Measurements from ENCODE around the gene CKS2.
A peak's percentile ranks its signal among the peaks of the same experiment; 100 is the strongest.
"Not testable (repeated sequence)": the region's sequence is repeated elsewhere in the genome, so short reads cannot be mapped to it uniquely, and the experiment has no call there.

The CKS2 gene

DNA sequence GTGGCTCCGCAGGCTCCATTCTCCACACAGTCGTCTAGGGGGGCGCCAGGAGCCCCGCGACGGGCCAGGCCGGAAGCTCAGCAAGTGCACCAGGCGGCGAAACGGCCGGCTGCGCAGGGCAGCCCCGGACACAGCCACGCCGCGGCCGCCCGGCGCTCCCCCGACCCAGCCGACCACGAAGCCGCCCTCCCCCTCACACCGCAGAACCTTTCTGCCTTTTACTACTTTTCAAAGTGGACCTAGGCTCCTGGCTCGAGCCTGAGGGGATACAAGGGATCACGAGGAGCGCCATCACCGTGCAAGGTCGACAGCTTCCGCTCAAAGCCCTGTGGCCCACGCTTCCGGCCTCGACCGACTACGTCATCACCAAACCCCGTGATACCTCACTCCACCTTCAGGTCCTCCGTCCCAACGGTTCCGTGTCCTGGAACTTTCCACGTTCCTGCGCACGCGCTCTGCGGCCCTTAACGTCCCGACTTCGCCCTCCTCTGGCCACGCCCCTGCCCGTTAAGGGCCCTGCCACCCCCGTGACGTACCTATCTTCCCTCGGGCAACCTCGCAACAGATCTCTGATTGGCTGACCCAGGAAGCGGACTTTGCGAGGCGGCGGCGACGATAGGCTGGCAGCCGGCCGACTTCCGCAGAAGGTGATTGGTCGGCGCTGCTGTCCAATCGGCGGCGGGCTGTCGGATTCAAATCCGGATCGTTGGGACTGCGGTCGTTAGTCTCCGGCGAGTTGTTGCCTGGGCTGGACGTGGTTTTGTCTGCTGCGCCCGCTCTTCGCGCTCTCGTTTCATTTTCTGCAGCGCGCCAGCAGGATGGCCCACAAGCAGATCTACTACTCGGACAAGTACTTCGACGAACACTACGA is at the start of gene CKS2:
TSS of gene CKS2 (plus strand) at position 721 of the 871 bp plus-strand sequence. CDS start at position 819, 98 bp downstream.
- peak; percentile 100 for DNase-seq (ENCODE audit: low read depth)

DNA sequence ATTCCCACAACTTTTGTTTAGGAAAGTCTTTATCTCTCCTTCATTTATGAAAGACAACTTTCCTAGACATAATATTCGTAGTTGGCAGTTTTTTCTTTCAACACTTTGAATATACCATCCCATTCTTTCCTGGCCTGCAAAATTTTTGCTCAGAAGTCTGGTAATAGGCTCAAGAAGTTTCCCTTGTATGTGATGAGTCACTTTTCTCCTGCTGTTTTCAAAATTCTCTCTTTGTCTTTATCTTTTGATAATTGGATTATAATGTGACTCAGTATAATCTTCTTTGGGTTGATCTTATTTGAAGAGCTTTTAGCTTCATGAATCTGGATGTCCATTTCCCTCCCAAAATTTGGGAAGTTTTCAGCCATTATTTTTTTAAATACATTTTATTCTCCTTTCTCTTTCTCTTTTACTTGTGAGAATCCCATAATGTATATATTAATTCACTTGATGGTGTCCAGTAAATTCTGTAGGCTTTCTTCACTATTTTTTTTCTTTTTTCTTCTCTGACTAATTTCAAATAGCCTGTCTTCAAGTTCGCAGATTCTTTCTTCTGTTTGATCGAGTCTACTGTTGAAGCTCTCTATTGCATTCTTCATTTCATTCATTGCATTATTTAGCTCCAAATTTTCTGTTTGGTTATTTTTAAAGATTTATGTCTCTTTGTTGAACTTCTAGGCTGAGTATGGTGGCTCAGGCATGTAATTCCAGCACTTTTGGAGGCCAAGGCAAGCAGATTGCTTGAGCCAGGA is 37.3 kb upstream of the CKS2 start:
- no peak for DNase-seq (ENCODE audit: low read depth)

DNA sequence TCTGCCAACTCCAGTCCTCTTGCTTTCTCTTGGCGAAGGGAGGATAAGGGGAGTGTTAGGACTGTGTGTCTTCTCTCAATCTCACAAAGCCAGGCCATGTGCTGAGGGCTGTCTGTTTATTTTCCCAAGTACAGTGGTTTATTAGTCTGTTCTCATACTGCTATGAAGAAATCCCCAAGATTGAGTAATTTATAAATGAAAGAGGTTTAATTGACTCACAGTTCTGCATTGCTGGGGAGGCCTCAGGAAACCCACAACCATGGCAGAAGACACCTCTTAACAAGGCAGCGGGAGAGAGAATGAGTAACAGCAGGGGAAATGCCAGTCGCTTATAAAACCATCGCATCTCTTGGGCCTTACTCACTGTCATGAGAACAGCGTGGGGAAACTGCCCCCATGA is 36.2 kb upstream of the CKS2 start:
- no peak for DNase-seq (ENCODE audit: low read depth)

DNA sequence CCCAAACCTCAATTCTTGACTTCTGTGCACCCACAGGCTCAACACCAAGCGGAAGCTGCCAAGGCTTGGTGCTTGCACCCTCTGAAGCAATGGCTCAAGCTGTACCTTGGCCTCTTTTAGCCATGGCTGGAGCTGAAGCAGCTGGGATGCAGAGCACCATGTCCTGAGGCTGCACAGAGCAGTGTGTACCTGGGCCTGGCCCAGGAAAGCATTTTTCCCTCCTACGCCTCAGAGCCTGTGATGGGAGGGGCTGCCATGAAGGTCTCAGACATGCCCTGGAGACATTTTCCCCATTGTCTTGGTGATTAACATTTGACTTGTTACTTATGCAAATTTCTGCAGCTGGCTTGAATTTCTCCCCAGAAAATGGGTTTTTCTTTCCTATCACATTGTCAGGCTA is 35.0 kb upstream of the CKS2 start:
- not testable (repeated sequence) for DNase-seq (ENCODE audit: low read depth)

DNA sequence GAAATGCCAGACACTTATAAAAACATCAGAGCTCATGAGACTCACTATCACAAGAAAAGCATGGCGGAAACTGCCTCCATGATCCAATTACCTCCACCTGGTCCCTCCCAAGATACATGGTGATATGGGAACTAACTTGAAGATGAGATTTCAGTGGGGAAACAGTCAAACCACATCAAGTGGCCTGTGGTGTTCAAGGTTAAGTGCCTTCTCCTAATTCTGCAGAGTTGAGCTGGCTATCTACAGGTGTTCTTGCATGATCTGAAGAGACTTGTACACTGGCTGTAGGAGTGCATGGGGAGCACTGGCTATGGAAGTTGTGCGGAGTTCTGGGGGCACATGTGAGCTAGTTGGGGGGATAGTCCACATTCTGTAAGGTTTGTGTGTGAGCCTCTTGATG is 34.0 kb upstream of the CKS2 start:
- no peak for DNase-seq (ENCODE audit: low read depth)

DNA sequence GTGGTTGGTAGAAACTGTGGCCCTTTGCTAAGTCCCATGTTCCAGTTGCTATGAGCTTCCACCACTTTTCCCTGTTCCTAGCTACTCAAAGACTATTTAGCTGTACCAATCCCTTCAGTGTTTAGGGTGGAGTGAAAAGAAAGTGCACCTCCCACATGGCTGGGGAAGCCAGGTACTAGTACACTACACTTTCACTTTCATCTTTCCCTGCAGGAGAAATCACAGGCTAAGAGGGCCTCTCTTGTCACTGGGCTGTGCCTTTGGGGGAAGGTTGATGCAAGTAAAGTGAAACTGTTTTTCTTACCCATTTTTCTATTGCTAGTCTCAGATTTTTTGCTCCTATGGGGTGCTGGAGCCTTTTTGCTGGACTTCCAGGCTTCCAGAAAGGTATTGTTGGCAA is 33.5 kb upstream of the CKS2 start:
- DNase-seq (ENCODE audit: low read depth): peak; percentile 38

DNA sequence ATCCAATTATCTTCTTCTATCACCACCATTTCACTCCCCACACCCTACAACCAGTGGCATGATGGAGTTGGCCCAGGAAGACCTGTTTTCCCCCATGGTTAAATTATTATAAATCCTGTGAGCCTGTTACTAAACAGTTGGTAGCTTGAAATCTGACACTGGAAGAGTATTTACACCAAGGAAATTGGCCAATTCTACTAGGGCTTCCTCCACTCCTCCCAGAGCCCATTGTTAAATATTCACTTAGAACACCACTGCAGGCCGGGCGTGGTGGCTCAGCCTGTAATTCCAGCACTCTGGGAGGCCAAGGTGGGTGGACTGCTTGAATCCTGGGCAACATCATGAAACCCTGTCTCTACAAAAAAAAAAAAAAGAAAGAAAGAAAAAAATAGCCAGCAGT is 32.4 kb upstream of the CKS2 start:
- no peak for DNase-seq (ENCODE audit: low read depth)

DNA sequence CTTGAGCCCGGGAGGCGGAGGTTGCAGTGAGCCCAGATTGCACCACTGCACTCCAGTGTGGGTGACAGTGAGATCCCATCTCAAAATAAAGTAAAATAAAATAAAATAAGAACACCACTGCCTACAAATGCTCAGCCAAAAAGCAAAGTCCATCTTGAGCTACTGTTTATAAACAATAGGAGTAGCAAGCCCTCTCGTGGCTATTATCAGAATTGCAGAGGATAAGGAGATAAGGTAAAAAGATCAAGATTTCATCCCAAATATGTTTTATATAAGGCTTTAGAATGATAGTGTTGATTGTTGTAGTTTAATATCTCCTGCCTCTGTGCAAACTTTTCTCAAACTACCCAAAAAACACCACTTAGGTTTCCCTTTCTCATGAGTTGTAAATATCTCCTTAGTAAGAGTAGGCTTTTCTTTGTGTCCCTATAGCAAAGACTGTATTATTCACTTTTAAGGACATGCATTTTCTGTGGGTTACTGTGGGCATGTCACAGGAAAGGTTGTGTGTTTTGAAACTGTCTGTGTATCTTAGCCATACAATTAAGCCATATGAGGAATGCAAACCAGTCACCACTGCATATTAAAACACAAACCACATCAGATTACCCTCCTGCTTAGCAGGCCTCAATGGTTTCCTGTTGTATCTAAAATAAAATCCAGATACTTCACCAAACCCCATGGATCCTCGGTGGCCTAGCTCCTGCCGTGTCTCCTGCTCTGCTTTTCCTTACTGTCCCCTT is 31.8 kb upstream of the CKS2 start:
- peak; percentile 9 for DNase-seq (ENCODE audit: low read depth)

DNA sequence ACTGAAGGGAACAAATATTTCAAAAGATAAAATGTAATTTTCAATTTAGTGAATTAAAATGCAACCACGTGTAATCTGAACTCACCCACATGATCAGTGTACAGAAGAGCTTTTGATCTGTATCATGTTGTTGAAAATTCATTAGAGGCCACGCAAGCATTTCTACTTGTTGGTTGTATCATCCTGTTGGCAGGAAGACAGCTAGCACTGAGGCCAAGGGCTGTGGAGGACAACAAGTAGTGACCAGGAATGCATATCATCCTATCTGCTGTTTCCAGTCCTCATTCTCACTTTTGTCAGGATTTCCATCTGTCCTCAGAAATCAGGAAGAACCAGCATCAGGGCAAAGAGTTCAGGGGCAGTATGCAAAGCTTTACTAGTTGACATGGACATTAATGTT is 29.9 kb upstream of the CKS2 start:
- no peak for DNase-seq (ENCODE audit: low read depth)

DNA sequence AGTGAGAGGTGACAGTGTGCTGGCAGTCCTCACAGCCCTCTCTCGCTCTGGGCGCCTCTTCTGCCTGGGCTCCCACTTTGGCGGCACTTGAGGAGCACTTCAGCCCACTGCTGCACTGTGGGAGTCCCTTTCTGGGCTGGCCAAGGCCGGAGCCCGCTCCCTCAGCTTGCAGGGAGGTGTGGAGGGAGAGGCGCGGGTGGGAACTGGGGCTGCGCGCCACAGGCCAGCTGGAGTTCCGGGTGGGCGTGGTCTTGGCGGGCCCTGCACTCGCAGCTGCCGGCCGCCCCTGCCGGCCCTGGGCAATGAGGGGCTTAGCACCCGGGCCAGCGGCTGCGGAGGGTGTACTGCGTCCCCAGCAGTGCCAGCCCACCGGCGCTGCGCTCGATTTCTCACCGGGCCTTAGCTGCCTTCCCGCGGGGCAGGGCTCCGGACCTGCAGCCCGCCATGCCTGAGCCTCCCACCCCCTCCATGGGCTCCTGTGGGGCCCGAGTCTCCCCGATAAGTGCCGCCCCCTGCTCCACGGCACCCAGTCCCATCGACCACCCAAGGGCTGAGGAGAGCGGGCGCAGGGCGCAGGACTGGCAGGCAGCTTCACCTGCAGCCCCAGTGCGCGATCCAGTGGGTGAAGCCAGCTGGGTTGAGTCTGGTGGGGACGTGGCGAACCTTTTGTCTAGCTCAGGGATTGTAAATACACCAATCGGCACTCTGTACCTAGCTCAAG is 28.6 kb upstream of the CKS2 start:
- not testable (repeated sequence) for DNase-seq (ENCODE audit: low read depth)

DNA sequence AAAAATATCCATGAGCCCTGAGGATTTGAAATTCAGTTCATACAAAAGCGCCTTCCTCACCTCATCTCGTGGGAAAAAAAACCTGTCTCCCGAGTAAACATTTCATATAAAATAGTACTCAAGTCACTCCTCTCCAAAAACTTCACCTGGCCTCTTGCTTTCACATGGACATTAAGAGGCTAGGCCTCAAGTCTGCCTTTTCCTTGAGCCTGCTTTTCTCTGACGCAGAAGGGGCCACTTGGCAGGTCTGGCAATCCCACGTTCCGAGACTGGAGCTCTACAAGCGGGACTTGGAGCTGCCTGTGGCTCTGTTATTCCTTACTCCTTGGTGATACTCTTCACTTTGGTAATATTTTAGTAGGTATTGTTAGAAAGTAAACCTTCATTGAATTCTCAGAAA is 26.9 kb upstream of the CKS2 start:
- no peak for DNase-seq (ENCODE audit: low read depth)

DNA sequence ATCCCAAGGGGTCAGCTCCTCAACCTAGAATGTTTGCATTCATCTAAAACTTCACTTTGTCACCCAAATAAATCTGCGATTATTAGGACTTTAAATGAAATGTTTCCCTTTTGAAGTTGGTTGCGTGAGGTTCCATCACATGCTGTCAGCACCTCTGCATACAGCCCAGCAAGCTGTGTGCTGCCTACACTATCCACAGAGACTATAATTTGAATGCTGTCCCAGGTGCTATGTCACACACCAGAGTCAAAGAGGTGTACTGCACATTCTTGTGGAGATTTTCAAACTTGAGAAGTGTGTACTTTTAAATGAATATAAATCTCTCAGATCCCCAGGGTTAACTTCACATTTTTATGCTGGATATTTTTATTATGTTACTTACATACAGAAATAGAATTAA is 19.3 kb upstream of the CKS2 start:
- DNase-seq (ENCODE audit: low read depth): no peak

DNA sequence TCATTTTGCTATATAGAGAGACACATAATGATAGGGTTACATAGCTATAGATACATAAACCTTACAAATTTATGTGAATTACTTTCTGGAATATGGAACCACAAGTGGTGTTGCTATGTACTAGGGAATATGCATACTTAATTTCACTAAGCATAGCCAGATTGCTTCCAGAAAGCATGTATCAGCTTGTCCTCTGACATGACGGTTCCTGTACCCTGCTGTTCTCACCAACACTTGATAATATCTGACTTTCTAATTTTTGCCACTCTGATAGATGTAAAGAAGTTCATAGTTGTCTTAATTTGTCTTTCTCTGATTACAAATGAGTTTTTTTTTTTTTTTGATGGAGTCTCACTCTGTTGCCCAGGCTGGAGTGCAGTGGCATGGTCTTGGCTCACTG is 18.0 kb upstream of the CKS2 start:
- no peak for DNase-seq (ENCODE audit: low read depth)

DNA sequence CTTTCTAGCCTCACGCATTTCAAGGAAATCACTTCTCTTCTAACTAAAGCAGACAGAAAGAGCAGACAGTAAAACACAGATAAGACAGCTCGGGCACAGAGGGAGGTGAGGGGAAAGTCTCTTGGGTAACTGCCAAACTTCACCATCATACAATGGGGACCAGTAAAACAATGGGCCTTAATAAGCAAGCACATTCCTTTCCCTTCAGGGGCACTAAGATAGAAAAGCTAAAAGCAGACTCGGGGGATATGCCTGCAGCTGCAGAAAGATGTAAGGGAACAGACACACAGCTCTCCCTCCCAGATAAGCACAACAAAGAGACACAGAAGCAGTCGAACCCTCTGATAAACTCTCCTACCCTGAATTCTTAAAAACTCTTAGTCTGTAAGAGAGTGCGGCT is 15.6 kb upstream of the CKS2 start:
- DNase-seq (ENCODE audit: low read depth): no peak

DNA sequence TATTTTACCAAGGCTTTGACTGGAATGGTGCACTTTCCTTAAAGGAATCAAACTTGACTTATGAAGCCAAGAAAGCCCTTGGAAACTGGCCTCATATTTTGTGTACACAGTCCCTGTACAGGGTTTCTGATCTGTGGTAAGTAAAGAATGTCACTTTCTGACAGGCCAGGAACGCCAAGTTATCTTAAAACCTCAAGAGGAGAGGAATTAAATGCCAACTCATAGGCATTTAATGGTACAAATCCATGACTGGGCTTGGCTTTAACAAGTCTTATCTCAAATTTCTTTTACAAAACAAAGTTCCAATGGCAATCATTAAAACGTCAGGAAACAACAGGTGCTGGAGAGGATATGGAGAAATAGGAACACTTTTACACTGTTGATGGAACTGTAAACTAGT is 9.0 kb upstream of the CKS2 start:
- DNase-seq (ENCODE audit: low read depth): not testable (repeated sequence)

DNA sequence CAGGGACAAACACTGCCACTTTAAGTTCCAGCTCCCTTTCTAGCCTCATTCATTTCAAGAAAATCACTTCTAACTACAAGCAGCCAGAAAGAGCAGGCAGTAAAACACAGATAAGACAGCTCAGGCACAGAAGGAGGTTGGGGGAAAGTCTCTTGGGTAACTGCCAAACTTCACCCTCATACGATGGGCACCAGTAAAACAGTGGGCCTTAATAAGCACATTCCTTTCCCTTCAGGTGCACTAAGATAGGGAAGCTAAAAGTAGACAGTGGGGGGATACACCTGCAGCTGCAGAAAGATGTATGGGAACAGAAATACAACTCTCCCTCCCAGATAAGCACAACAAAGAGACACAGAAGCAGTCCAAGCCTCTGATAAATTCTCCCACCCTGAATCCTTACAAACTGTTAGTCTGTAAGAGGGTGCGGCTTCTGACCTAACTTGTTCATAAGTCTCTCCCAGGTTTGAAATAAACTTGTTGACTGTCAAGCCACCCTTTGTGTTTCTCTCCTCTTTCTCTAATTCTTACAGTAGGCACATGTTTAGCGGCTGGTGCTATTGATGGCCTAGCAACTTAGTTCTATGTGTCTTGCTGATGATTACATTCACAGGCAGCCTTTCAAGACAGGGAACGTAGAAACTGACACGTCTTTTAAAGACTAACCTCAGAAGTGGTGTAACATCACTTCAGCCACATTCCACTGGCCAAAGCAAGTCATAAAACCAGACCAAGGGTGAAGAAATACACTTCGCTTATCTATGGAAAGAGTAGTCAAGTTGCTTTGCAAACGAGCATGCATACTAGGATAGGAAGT is 6.8 kb upstream of the CKS2 start:
- no peak for DNase-seq (ENCODE audit: low read depth)

DNA sequence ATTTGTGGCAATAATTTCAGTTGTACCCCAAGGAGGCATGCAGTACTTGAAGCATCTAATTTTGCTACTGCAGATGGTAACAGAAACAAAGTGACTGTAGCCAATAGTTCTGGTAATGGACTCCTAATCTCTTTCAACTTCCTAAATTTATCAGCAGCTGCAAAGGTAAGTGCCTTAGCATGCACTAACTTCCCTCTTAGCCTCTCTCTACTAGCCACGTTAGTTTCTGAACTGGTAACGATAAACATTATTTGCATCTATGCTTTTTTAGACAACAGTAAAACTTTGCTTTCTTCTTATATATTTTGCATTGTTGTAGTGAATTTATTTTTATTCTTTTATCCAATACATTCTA is 6.2 kb upstream of the CKS2 start:
- DNase-seq (ENCODE audit: low read depth): no peak

DNA sequence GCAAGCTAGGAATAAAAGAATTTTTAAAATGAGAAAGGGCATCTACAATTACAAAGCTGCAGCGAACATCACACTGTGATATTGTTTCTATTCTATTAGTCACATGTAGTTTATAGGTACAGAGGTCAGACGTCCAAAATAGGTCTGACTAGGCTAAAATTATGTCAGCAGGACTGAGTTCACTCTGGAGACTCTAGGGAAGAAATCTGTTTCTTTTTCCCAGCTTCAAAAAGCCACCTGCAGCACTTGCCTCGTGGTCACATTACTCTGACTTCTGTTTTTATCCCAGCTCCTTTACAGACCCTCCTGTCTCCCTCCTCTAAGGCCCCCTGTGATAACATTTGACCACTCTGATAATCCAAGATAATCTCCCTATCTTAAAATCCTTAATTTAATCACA is 5.1 kb upstream of the CKS2 start:
- DNase-seq (ENCODE audit: low read depth): no peak

DNA sequence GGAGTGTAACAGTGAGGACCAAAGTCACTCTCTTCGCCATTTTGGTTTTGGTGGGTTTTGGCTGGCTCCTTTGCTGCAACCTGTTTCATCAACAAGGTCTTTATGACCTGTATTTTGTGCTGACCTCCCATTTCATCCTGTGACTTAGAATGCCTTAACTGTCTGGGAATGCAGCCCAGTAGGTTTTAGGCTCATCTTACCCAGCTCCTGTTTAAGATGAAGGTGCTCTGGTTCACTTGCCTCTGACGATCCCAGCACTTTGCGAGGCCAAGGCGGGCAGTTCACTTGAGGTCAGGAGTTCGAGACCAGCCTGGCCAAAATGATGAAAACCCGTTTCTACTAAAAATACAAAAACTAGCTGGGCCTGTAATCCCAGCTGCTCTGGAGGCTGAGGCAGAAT is 1.8 kb upstream of the CKS2 start:
- no peak for DNase-seq (ENCODE audit: low read depth)

DNA sequence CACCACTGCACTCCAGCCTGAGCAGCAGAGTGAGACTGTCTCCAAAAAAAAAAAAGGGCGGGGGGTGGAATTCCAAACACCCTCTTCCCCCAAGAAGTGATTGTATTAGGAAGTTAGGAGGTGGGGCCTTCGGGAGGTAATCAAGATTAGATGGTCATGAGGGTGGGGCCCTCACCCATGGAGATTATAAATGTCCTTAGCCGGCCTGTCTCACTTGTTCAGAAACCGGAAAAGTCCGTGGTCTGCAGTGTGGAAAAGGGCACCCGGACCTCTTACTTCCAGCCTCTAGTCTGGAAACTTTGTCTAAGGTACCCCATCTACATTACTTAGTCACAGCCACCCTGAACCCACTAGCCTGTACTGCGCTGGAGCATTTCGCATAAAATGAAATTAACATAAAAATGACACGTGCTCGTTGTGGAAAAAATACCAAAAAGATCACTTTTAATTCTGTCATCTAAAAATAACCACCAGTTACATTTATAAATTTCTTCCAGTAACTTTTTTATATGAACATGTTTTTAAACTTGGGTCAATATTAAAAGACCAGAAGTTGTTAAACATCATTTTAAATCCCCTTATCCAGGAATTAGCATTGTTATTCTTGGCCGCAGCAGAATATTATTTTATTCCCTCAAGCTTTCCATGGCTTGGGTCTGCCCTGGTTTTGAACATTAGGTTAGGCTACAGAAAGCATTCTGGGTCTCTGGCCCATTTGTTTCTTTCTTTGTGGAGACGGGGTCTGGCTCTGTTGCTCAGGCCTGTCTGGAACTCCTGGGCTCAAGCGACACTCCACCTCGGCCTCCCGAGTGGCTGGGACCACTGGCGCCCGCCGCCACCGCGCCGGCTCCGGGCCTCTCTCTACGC is 1.2 kb upstream of the CKS2 start:
- peak; percentile 9 for DNase-seq (ENCODE audit: low read depth)
